Uterus (tissue), 2 donors: ENCODE measurements around the gene YWHAG.

ENCODE experiments used
- CTCF ChIP-seq, 4 experiments: fragments of 200-600 bp in 2 of 4; fragments of 450-650 bp in 2 of 4; sonication (generic) in 2 of 4; IDR thresholded peaks; one replicate each; pipeline ENCODE4 v1.5.1; 2016 to 2019; ENCODE audit warnings: antibody characterized with exemption in 4 of 4, mild to moderate bottlenecking in 2 of 4, moderate library complexity in 1 of 4
- POLR2A ChIP-seq, 2 donors: fragments of 450-650 bp; IDR thresholded peaks; one replicate each; pipeline ENCODE4 v1.6.1; 2016; ENCODE audit warnings: antibody characterized with exemption in 2 of 2, mild to moderate bottlenecking in 1 of 2, moderate library complexity in 1 of 2

DNA sequence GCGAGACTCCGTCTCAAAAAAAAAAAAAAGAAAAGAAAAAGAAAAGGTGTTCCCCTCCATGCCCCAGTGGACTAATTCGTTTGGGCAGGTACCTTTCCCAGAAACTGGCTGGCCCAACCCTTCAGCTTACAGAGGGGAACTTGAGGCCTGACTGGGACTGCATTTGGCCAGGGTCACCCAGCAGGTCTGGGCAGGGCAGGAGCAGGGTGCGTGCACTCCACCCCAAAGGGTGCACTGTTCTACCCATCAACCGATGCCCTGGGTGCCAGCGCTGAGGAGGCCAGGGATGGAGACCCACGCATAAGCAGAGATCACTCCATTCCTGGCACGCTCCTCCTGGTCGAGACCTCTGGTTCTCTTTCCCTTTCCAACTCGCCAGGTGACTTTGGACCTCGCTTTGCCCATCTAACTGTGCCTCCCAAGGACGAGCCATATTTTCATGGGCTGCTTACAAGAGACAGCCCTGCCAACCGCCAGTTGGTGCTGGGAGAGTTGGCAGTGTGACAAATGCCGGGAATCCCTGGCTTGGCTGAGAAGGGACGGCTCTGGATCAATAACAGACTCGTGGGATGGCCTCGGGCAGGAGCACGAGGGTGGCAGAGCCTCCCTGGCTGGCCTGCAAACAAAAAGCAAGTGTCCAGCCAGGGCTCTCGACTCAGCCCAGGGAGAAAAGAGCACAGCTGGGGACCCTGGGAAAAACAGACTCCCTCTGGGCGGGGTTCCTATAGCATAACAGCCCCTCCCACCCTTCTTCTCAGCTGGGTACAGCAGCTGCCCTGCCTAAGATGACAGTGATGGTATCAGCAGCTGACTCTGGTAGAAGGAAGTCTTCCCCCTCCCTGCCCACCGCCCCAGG is 48.5 kb downstream of the YWHAG start:
- TF ChIP-seq POLR2A (IDR thresholded peaks at IDR 0.05) (no peak), CTCF (IDR thresholded peaks at IDR 0.05) (no peak)
